ENCODE measurements around the gene PROK2.

The PROK2 gene

GRCh38 chr3:71784914-71785531 lies at the start of gene PROK2:
Gene PROK2, minus strand, starts transcription at chr3:71785148. Its CDS starts 96 bp downstream, at chr3:71785052.
- DNase-seq, result peak; percentile 59

GRCh38 chr3:71831599-71831998 lies 46.7 kb upstream of the PROK2 start:
- no peak for DNase-seq

DNA sequence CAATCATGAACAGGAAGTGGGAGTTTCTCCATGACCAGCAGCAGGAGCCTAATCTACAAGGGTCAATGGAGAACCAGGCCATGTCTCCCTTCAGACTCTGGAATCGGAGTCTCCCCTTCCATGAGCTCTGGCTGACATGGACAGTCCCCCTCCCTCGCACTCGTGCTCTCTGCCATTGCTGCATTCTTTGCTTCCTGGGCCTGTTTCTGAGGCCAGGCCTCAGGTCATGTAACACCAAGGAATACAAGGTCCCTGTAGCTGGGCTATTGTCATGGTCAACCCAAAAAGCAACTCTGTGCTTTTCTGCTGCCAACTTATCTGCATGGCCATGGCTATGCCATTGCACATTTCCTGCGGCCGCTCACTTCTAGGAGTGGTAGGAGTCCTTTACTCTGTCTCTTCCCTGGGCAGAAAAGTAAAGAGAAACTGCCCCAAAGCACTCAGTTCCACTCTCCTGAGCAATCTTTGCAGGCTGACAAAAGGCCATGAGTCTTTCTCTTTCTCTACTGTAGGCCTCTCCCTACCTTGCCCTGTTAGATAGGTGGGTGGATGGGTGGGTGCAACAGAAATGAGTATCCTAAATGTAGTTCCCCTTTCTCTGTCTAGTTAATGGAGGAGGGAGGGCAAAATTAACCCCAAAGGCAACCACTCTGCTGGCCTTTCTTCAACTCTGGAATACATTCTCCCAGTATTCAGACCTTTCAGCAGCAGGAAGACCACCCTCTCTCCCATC lies 40.8 kb upstream of the PROK2 start:
- DNase-seq, result no peak

DNA sequence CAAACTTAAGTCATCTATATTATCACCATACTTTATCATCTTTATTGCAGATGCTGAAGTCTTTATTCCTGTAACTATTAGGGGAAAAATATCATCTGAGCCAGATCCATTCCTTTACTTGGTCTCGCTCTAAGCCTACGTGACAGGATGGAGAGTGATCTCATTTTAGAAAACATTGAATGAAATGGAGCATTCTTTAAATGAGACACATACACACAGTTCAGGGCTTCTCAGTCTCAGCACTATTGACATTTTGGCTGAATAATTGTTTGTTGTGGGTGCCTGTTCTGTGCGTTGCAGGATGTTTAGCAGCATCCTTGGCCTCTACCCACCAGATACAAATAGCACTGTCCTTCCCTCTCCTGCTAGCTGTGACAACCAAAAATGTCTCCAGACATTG lies 36.2 kb upstream of the PROK2 start:
- DNase-seq, result no peak

GRCh38 chr3:71817262-71817661 lies 32.3 kb upstream of the PROK2 start:
- DNase-seq, result no peak

DNA sequence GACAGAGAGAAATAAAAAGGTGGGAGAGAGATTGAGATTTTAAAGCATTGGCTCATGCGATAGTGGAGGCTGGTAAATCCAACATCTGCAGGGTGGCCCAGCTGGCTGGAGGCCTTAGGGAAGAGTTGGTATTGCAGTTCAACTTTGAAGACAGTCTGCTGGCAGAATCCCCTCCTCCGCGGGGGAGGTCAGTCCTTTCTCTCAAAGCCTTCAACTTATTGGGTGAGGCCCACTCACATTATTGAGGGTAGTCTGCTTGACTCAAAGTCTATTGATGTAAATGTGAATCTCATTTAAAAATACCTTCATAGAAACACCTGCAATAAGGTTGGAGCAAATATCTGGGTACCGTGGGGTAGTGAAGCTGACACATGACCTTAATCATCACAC lies 31.8 kb upstream of the PROK2 start:
- no peak for DNase-seq

DNA sequence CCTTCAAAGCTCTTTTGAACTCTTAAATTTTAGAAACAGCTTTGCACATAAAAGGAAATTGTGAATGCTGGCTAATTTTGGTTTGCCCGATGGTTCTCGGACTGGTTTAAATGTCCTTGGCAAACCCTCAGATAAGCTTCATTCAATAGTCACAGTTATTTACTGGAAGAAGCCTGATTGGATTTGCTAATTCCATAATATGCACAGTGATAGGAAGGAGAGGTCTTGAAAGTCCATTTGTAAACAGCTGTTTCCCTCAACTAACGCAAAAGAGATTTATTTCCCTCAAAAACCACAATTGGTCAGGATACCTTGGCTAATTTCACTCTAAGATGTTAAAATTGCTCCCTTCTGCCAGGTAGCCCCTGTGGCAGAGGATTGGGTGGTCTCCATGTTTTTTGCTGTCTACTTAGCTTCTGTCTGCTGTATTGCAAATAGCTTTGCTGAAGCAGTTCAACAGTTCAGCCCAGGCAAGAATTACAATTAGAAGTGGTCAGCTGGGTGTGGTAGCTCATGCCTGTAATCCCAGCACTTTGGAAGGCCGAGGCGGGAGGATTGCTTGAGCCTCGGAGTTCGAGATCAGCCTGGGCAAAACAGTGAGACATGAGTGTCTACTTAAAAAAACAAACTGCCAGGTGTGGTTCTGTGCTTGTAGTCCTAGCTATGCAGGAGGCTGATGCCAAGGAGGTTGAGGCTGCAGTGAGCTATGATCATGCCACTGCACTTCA lies 30.6 kb upstream of the PROK2 start:
- peak; percentile 62 for DNase-seq

DNA sequence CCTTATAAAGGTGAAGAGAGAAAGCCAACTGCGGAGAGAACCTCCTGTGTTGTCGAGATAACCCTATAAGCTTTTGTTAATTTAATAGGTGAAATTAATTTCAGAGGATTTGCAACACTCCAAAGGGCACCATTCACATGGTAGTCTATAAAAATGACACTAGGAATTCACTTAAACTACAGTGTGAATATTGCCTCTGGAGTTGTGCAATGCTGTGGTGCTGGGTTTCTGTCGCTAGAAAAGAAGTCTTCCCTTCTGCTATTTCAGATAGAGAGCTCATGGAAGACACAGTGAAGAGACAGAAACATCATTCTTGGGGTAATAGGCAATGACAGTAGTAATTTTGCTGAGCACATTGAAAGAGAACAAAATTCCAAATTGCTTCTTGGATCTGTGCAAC lies 28.8 kb upstream of the PROK2 start:
- no peak for DNase-seq

GRCh38 chr3:71813073-71813472 lies 28.1 kb upstream of the PROK2 start:
- no peak for DNase-seq

GRCh38 chr3:71810056-71810455 lies 25.1 kb upstream of the PROK2 start:
- no peak for DNase-seq

DNA sequence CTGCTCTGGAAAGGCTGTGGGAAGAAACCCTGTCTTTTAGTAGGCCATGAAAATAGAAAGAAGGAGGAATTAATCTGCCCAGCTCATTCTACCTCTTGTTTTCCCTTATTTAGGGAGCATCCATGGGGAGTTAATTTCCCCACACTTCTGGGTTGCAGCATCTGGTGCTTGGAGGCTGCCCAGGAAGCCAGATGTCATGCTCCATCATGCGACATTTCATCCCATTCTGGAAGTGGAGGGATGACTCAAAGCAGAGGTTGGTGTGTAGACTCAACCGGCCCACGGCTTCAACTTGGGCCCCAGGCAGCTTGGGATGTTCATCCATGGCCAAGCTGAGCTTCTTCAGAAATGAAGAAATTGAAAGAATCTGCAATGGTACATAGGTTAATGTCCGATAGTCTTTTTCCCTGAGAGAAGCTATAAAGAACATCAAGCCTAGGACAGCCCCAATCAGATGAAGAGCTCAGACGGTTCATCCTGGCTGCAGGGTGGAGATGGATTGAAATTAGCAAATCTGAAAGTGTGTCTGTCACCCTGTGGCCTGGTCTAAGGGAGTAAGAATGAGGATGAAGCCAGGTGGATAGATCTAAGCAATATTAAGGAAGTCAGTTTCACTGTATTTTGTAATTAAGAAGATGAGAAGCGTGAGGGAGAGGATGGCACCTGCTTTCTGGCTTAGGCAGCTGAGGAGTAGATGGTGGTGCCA lies 24.5 kb upstream of the PROK2 start:
- DNase-seq, result no peak

GRCh38 chr3:71806736-71807135 lies 21.8 kb upstream of the PROK2 start:
- DNase-seq, result no peak

GRCh38 chr3:71805691-71806090 lies 20.7 kb upstream of the PROK2 start:
- DNase-seq, result no peak

GRCh38 chr3:71805199-71805598 lies 20.3 kb upstream of the PROK2 start:
- no peak for DNase-seq

DNA sequence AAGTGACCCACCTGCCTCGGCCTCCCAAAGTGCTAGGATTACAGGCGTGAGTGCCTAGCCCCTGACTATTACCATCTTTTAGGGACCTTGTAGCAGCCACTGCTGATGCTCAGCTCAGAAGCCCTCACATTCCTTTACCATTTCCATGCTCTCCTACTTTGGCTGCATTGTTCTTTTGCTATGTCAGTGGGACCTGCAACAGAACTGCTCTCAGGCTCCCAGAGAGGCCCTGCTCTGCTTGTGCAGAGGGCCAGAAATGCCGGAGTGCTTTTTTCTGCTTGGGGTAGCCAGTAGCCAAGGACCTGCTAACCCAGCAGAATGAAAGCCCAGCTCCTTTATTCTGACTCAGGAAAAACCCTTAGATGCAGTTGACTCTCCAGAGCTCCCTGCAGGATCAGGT lies 18.3 kb upstream of the PROK2 start:
- peak; percentile 57 for DNase-seq

GRCh38 chr3:71801986-71802385 lies 17.0 kb upstream of the PROK2 start:
- no peak for DNase-seq

DNA sequence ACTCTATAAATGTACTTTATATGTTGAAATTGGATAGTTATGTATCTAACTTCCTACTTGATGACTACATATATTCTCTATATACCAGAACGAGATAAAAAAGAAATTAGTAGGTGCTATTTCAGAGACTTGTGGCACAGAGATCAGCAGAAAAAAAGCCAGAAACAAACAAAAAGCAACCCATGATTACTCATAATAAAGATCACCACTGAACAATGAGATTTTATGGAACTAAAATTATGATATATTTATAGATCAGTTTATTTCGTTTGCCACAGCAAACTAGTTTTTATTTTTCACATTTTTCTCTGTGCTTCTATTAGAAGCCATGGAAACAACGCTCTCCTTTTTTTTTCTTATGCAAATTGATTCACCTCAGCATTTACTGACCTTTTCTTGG lies 15.1 kb upstream of the PROK2 start:
- DNase-seq, result no peak

DNA sequence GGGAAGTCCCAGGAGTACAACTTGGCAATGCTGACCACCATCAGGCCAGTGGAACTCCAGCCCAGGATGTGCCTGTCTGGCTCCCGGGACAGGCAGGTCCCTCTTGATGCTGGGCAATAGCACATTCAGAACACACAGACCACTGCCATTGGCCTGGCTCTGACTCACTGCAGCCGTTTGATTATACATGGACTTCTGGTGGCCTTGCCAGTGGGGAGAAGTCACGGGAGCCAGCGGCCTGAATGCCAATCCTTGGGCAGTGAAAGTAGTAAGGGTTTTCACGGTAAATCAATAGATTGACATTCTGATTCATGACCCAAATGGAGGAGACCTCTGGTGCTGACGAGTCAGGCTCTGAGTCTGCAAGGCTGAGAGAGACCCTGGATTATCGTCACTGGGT lies 12.5 kb upstream of the PROK2 start:
- DNase-seq, result peak; percentile 43

- DNase-seq, result no peak
Observed at GRCh38 chr3:71796290-71796689, 11.3 kb upstream of the PROK2 start.

GRCh38 chr3:71791634-71792033 lies 6.7 kb upstream of the PROK2 start:
- no peak for DNase-seq

DNA sequence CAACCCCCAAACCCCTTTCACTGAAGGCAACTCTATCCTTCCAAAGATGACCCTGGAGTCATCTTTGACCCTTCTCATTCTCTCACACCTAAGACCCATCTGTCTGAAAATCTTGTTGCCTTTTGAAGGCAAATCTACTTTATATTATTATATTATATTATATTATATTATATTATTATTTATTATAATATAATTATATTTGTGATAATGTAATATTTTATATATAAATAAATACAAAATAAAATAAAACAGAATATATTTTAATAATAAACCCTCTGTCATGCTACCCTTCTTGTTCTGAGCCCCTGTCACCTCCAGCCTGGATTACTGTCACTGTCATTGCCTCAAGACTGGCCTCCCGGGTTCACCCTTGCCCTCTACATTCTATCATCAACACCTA lies 5.0 kb upstream of the PROK2 start:
- DNase-seq, result no peak

DNA sequence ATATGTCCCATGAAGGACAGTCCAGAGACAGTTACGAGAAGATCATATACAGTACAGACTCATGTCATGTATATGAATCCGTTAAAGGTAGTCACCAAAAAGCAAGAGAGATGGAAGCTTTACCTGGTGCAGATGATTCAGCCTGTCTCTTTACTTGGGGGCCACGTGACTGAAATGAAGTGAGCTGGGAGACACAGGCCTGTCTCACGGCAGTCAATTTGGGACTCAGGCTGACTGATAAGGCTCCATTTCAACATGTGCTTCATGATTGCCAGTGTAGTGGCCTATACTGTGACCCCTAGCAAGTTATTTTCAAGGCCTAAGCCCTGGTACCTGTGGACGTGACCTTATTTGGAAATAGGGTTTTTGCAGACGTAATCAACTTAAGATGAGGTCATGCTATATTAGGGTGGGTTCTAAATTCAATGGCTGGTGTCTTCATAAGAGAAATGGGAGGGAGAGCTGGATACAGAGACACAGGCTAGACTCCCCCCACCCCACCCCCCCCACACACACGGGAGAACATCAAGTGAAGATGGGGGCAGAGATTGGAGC lies 3.0 kb upstream of the PROK2 start:
- DNase-seq, result peak; percentile 35

GRCh38 chr3:71786551-71786950 lies 1.6 kb upstream of the PROK2 start:
- no peak for DNase-seq
